Fibroblast of lung (primary cell): Measurements from ENCODE around the gene KNDC1.

Experiments used
- CTCF ChIP-seq, 2 donors: IDR thresholded peaks in 1 of 2; conservative IDR thresholded peaks in 1 of 2; 1 replicate in 1 of 2; 2 replicates in 1 of 2; pipeline ENCODE4 v1.5.1; 2011 to 2012; ENCODE audit warnings: low read length in 2 of 2, control low read depth in 1 of 2, inconsistent platforms in 1 of 2, low read depth in 1 of 2, mild to moderate bottlenecking in 1 of 2
- EZH2 ChIP-seq: IDR thresholded peaks from 2 replicates; pipeline ENCODE4 v1.5.1; 2012; ENCODE audit warnings: low read length, control low read depth, mild to moderate bottlenecking; ENCODE audit errors: missing control alignments

- TF ChIP-seq CTCF (conservative IDR thresholded peaks at IDR 0.05 in 1 of 2, IDR thresholded peaks at IDR 0.05 in 1 of 2; ENCODE audit: low read depth in 1 of 2, low read length in 2 of 2) (no peak), EZH2 (no peak)
Measured at GRCh38 chr10:133273534-133274143, 113.6 kb downstream of the KNDC1 start.
